ENCODE measurements around the gene ACP7.

ACP7 gene

GRCh38 chr19:39078436-39079200 lies 5.5 kb upstream of the ACP7 start:
- no peak for TF ChIP-seq ZFX (IDR thresholded peaks at IDR 0.05; ENCODE audit: borderline replicate concordance)
- TF ChIP-seq, protein P1, sequence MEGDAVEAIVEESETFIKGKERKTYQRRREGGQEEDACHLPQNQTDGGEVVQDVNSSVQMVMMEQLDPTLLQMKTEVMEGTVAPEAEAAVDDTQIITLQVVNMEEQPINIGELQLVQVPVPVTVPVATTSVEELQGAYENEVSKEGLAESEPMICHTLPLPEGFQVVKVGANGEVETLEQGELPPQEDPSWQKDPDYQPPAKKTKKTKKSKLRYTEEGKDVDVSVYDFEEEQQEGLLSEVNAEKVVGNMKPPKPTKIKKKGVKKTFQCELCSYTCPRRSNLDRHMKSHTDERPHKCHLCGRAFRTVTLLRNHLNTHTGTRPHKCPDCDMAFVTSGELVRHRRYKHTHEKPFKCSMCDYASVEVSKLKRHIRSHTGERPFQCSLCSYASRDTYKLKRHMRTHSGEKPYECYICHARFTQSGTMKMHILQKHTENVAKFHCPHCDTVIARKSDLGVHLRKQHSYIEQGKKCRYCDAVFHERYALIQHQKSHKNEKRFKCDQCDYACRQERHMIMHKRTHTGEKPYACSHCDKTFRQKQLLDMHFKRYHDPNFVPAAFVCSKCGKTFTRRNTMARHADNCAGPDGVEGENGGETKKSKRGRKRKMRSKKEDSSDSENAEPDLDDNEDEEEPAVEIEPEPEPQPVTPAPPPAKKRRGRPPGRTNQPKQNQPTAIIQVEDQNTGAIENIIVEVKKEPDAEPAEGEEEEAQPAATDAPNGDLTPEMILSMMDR (IDR thresholded peaks at IDR 0.05), result no peak
- H3K27ac ChIP-seq, result no peak overlapping the region

GRCh38 chr19:39080431-39080830 lies 3.7 kb upstream of the ACP7 start:
- TF ChIP-seq ZFX (IDR thresholded peaks at IDR 0.05; ENCODE audit: borderline replicate concordance), result no peak
- TF ChIP-seq, protein P1 (IDR thresholded peaks at IDR 0.05), result no peak
- no peak overlapping the region for H3K27ac ChIP-seq

DNA sequence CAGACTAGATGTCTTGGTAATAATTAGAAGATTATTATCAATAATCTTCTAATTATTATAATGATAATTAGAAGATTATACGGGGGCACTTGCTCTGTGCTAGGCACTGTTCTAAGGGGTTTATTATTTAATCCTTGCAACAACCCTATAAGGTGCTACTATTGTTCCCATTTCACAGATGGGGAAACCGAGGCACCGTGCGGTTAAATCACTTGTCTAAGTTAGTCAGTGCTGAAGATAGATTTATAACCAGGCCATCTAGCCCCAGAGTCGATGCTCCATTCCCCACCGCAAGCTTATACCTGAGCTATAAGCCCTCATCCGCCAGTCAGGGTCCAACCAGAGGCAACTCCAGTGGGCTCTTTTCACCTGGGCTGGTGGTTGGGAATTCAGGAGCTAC lies 2.0 kb upstream of the ACP7 start:
- TF ChIP-seq, protein P1 (IDR thresholded peaks at IDR 0.05), result no peak
- TF ChIP-seq ZFX (IDR thresholded peaks at IDR 0.05; ENCODE audit: borderline replicate concordance), result no peak
- no peak overlapping the region for H3K27ac ChIP-seq

GRCh38 chr19:39082745-39083598 lies 1.2 kb upstream of the ACP7 start:
- TF ChIP-seq ZFX (IDR thresholded peaks at IDR 0.05; ENCODE audit: borderline replicate concordance), result no peak
- TF ChIP-seq, protein P1 (IDR thresholded peaks at IDR 0.05), result no peak
- no peak overlapping the region for H3K27ac ChIP-seq

GRCh38 chr19:39083599-39083982 lies 577 bp upstream of the ACP7 start:
- no peak overlapping the region for H3K27ac ChIP-seq
- no peak for TF ChIP-seq ZFX (IDR thresholded peaks at IDR 0.05; ENCODE audit: borderline replicate concordance)
- TF ChIP-seq, protein P1 (IDR thresholded peaks at IDR 0.05), result no peak

- no peak overlapping the region for H3K27ac ChIP-seq
- TF ChIP-seq, protein P1 (IDR thresholded peaks at IDR 0.05), result no peak
- TF ChIP-seq ZFX (IDR thresholded peaks at IDR 0.05; ENCODE audit: borderline replicate concordance), result no peak
Measured at GRCh38 chr19:39084732-39085080, 538 bp downstream of the ACP7 start.

GRCh38 chr19:39085392-39085791 lies 1.2 kb downstream of the ACP7 start:
- TF ChIP-seq ZFX (IDR thresholded peaks at IDR 0.05; ENCODE audit: borderline replicate concordance), result no peak
- TF ChIP-seq, protein P1 (IDR thresholded peaks at IDR 0.05), result no peak

More at GRCh38 chr19:39085392-39085791, 1.2 kb downstream of the ACP7 start:
- no peak overlapping the region for H3K27ac ChIP-seq

Data from 22Rv1 (cell line).